Glutamatergic neuron (in vitro differentiated cells): ENCODE results near the gene WASHC3. TPM values are rescaled to one million over a fixed set of nuclear protein-coding genes. Genes with fewer than 3 reads are reported as not detected.

Experiments
- DNase-seq: peaks from one replicate; pipeline ENCODE4 v3.0.0; 2022
- H3K27ac Mint-ChIP-seq: one replicate; pipeline ENCODE4 v1.8.0; 2020; ENCODE audit warnings: mild to moderate bottlenecking, mixed read lengths, inconsistent platforms; ENCODE audit not compliant: unreplicated experiment
- H3K27me3 Mint-ChIP-seq: one replicate; pipeline ENCODE4 v1.8.0; 2020; ENCODE audit warnings: mild to moderate bottlenecking, moderate library complexity, mixed read lengths, inconsistent platforms; ENCODE audit not compliant: unreplicated experiment
- H3K36me3 Mint-ChIP-seq: one replicate; pipeline ENCODE4 v1.8.0; 2020; ENCODE audit warnings: mild to moderate bottlenecking, mixed read lengths, inconsistent platforms; ENCODE audit not compliant: unreplicated experiment
- H3K4me1 Mint-ChIP-seq: one replicate; pipeline ENCODE4 v1.8.0; 2020; ENCODE audit warnings: mild to moderate bottlenecking, low read depth, mixed read lengths, inconsistent platforms; ENCODE audit not compliant: unreplicated experiment
- H3K4me3 Mint-ChIP-seq: one replicate; pipeline ENCODE4 v1.8.0; 2020; ENCODE audit warnings: mild to moderate bottlenecking, mixed read lengths, inconsistent platforms; ENCODE audit not compliant: unreplicated experiment
- H3K9me3 Mint-ChIP-seq: one replicate; pipeline ENCODE4 v1.8.0; 2020; ENCODE audit warnings: mild to moderate bottlenecking, moderate library complexity, mixed read lengths, inconsistent platforms; ENCODE audit not compliant: unreplicated experiment
- total RNA-seq: library from RNA; stranded (reverse); fragmentation: NEBNext Ultra II Directional; extraction: Animal tissue kit (Norgen Biotek cat#: 25700); gene quantifications from one replicate; pipeline ENCODE4 v1.2.1, GENCODE V29; 2021; ENCODE audit not compliant: unreplicated experiment
- TF ChIP-seq, protein P1 (sequence below): fragments of 200-600 bp; sonication (generic); IDR thresholded peaks from one replicate; pipeline ENCODE4 v1.5.0; 2021; ENCODE audit not compliant: partially characterized antibody, unreplicated experiment

Gene WASHC3
- total RNA-seq, 1 donor from 2014 or later = 35.1 TPM

GRCh38 chr12:101997102-101997501 is 64.7 kb downstream of the WASHC3 start:
- Mint-ChIP-seq H3K36me3 (no peaks in the 10 kb centered on the region), H3K27ac (no peak overlapping the region)
- no peak for DNase-seq

GRCh38 chr12:101995684-101996083 is 66.1 kb downstream of the WASHC3 start:
- no peak overlapping the region for H3K4me3 Mint-ChIP-seq
- H3K36me3 Mint-ChIP-seq = no peaks in the 10 kb centered on the region
- TF ChIP-seq, protein P1, sequence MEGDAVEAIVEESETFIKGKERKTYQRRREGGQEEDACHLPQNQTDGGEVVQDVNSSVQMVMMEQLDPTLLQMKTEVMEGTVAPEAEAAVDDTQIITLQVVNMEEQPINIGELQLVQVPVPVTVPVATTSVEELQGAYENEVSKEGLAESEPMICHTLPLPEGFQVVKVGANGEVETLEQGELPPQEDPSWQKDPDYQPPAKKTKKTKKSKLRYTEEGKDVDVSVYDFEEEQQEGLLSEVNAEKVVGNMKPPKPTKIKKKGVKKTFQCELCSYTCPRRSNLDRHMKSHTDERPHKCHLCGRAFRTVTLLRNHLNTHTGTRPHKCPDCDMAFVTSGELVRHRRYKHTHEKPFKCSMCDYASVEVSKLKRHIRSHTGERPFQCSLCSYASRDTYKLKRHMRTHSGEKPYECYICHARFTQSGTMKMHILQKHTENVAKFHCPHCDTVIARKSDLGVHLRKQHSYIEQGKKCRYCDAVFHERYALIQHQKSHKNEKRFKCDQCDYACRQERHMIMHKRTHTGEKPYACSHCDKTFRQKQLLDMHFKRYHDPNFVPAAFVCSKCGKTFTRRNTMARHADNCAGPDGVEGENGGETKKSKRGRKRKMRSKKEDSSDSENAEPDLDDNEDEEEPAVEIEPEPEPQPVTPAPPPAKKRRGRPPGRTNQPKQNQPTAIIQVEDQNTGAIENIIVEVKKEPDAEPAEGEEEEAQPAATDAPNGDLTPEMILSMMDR = no peak
- no peak for DNase-seq
- no peak overlapping the region for H3K27ac Mint-ChIP-seq
- H3K27me3 Mint-ChIP-seq = no peaks in the 10 kb centered on the region
- H3K4me1 Mint-ChIP-seq = no peaks in the 10 kb centered on the region
- no peaks in the 10 kb centered on the region for H3K9me3 Mint-ChIP-seq

More at GRCh38 chr12:101997102-101997501, 64.7 kb downstream of the WASHC3 start:
- Mint-ChIP-seq H3K9me3 (no peaks in the 10 kb centered on the region), H3K27me3 (no peaks in the 10 kb centered on the region), H3K4me3 (no peak overlapping the region), H3K4me1 (no peaks in the 10 kb centered on the region)
- TF ChIP-seq, protein P1 = no peak

- Mint-ChIP-seq H3K4me1 (no peaks in the 10 kb centered on the region), H3K36me3 (no peaks in the 10 kb centered on the region), H3K27ac (no peak overlapping the region), H3K4me3 (no peak overlapping the region), H3K9me3 (no peaks in the 10 kb centered on the region), H3K27me3 (no peaks in the 10 kb centered on the region)
- TF ChIP-seq, protein P1 = no peak
- no peak for DNase-seq
These were observed 69.7 kb downstream of the WASHC3 start for GRCh38 chr12:101992091-101992490.

DNA sequence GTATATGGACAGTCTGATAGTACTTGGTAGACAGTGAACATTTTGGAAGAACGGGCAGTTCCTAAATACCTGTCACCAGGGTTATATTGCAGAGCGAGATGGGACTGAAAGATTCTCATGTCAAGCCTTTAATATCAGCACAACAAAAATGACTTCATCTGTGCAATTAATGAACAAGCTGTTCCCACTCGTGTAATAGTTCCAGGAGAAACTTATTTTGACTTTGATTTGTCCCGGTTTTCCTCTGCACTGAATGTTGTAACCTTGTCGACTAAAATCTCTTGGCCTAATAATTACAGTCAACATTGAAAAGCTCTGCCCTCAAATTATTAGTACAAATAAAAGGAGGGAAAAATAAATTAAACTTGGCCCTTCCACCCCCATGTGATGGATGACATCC is 79.5 kb downstream of the WASHC3 start:
- Mint-ChIP-seq H3K36me3 (no peaks in the 10 kb centered on the region), H3K9me3 (no peaks in the 10 kb centered on the region), H3K4me3 (no peak overlapping the region), H3K27ac (no peak overlapping the region), H3K4me1 (no peaks in the 10 kb centered on the region), H3K27me3 (no peaks in the 10 kb centered on the region)
- TF ChIP-seq, protein P1 = no peak
- no peak for DNase-seq

GRCh38 chr12:101981868-101982267 is 79.9 kb downstream of the WASHC3 start:
- no peak overlapping the region for H3K27ac Mint-ChIP-seq
- H3K36me3 Mint-ChIP-seq = no peaks in the 10 kb centered on the region
- no peaks in the 10 kb centered on the region for H3K4me1 Mint-ChIP-seq
- DNase-seq = no peak
- TF ChIP-seq, protein P1 = no peak
- no peak overlapping the region for H3K4me3 Mint-ChIP-seq
- no peaks in the 10 kb centered on the region for H3K27me3 Mint-ChIP-seq
- no peaks in the 10 kb centered on the region for H3K9me3 Mint-ChIP-seq
